GM23338 (cell line): ENCODE data around the gene BAIAP2. TPM values are rescaled to one million over a fixed set of nuclear protein-coding genes. Genes with fewer than 3 reads are reported as not detected.

Source experiments
- ATAC-seq: fragments of 200-7000 bp; cut with Tn5 transposase; 3 replicates; pipeline ENCODE4 v1.9.1; 2020
- DNase-seq: peaks from one replicate; pipeline ENCODE4 v3.0.0-alpha.2; 2015; ENCODE audit warnings: low spot score
- H2AFZ ChIP-seq: fragments of 200-600 bp; sonication (generic); 2 replicates; pipeline ENCODE4 v1.8.0; 2016; ENCODE audit warnings: antibody characterized with exemption, mild to moderate bottlenecking, moderate library complexity
- H3F3A ChIP-seq: fragments of 200-600 bp; sonication (generic); replicated peaks from 2 replicates; pipeline ENCODE4 v1.8.0; 2017; ENCODE audit warnings: antibody characterized with exemption, mixed run types, low read depth
- H3K27ac ChIP-seq: fragments of 200-600 bp; sonication (generic); 2 replicates; pipeline ENCODE4 v1.6.1; 2016; ENCODE audit warnings: low read depth
- H3K27me3 ChIP-seq: fragments of 200-600 bp; sonication (generic); 2 replicates; pipeline ENCODE4 v1.8.0; 2016; ENCODE audit warnings: mild to moderate bottlenecking, mixed run types, moderate library complexity; ENCODE audit not compliant: insufficient read depth
- H3K36me3 ChIP-seq: fragments of 200-600 bp; sonication (generic); 2 replicates; pipeline ENCODE4 v1.8.0; 2016; ENCODE audit warnings: mild to moderate bottlenecking; ENCODE audit not compliant: insufficient read depth
- H3K4me1 ChIP-seq: fragments of 200-600 bp; sonication (generic); 2 replicates; pipeline ENCODE4 v1.8.0; 2016; ENCODE audit warnings: mild to moderate bottlenecking, moderate library complexity; ENCODE audit not compliant: insufficient read depth
- H3K4me2 ChIP-seq: fragments of 200-600 bp; sonication (generic); 2 replicates; pipeline ENCODE4 v1.7.1; 2017; ENCODE audit warnings: mixed run types
- H3K4me3 ChIP-seq: fragments of 200-600 bp; sonication (generic); 2 replicates; pipeline ENCODE4 v1.6.1; 2016; ENCODE audit warnings: mixed run types
- H3K79me2 ChIP-seq: fragments of 200-600 bp; sonication (generic); replicated peaks from 2 replicates; pipeline ENCODE4 v1.8.0; 2017; ENCODE audit warnings: mild to moderate bottlenecking; ENCODE audit not compliant: insufficient read depth
- H3K9me2 ChIP-seq: fragments of 200-600 bp; sonication (generic); 2 replicates; pipeline ENCODE4 v1.8.0; 2017; ENCODE audit not compliant: insufficient read depth
- H4K20me1 ChIP-seq: fragments of 200-600 bp; sonication (generic); replicated peaks from 2 replicates; pipeline ENCODE4 v1.8.0; 2017; ENCODE audit warnings: mild to moderate bottlenecking; ENCODE audit not compliant: insufficient read depth
- H3K27ac Mint-ChIP-seq: 2 replicates; pipeline ENCODE4 v1.8.0; 2020; ENCODE audit warnings: inconsistent platforms, mild to moderate bottlenecking, moderate library complexity, mixed read lengths
- H3K27me3 Mint-ChIP-seq: 3 replicates; pipeline ENCODE4 v1.8.0; 2022; ENCODE audit warnings: low read depth, mild to moderate bottlenecking, moderate library complexity, mixed read lengths, inconsistent platforms; ENCODE audit not compliant: insufficient read depth, poor library complexity
- H3K36me3 Mint-ChIP-seq: 3 replicates; pipeline ENCODE4 v1.8.0; 2021; ENCODE audit warnings: low read depth, mild to moderate bottlenecking, inconsistent platforms, moderate library complexity, mixed read lengths
- H3K4me1 Mint-ChIP-seq: 3 replicates; pipeline ENCODE4 v1.8.0; 2020; ENCODE audit warnings: mild to moderate bottlenecking, inconsistent platforms, mixed read lengths
- H3K4me3 Mint-ChIP-seq: 3 replicates; pipeline ENCODE4 v1.8.0; 2021; ENCODE audit warnings: moderate library complexity, mild to moderate bottlenecking, inconsistent platforms, mixed read lengths
- H3K9me3 Mint-ChIP-seq: 3 replicates; pipeline ENCODE4 v1.8.0; 2020; ENCODE audit warnings: moderate library complexity, mild to moderate bottlenecking, inconsistent platforms, mixed read lengths
- NANOG ChIP-seq: IDR thresholded peaks from 2 replicates; pipeline ENCODE4 v1.6.1; 2016; ENCODE audit warnings: antibody characterized with exemption, borderline replicate concordance
- POLR2AphosphoS5 ChIP-seq: IDR thresholded peaks from 2 replicates; pipeline ENCODE4 v1.6.1; 2016; ENCODE audit warnings: antibody characterized with exemption, low read depth
- ZNF114 ChIP-seq: fragments of 250-450 bp; sonication (Bioruptor Pico); IDR thresholded peaks from 2 replicates; pipeline ENCODE4 v1.5.0; 2020; ENCODE audit warnings: mild to moderate bottlenecking, moderate library complexity
- ZNF331 ChIP-seq: fragments of 250-450 bp; sonication (Bioruptor Pico); IDR thresholded peaks from 2 replicates; pipeline ENCODE4 v1.5.0; 2020; ENCODE audit warnings: low read depth, mild to moderate bottlenecking, moderate library complexity
- polyA plus RNA-seq: library from polyadenylated mRNA; unstranded; fragments of >200 nt; fragmentation: Nextera tagmentation; extraction: Ambion mirVana; gene quantifications from 2 replicates; pipeline ENCODE4 v1.2.1, GENCODE V29; 2016
- total RNA-seq: library from RNA; depleted of rRNA; stranded (reverse); fragments of >200 nt; shearing (Covaris generic); gene quantifications from 2 replicates; pipeline ENCODE4 v1.2.3, GENCODE V29; 2014
- TF ChIP-seq, protein P1 (sequence below), 2 experiments: fragments of 200-600 bp in 1 of 2; sonication (generic) in 1 of 2; conservative IDR thresholded peaks; 2 replicates each; pipeline versions ENCODE4 v1.5.1 to v1.6.1; 2016 to 2017; ENCODE audit warnings: antibody characterized with exemption in 2 of 2, low read depth in 2 of 2, mild to moderate bottlenecking in 2 of 2, moderate library complexity in 1 of 2
- TF ChIP-seq, protein P2 (sequence below): IDR thresholded peaks from one replicate; pipeline ENCODE4 v1.6.1; 2018; ENCODE audit warnings: antibody characterized with exemption; ENCODE audit not compliant: unreplicated experiment

The BAIAP2 gene
- total and polyA plus RNA-seq, 2 experiments from 2014 or later = 21.7 to 22.7 TPM

DNA sequence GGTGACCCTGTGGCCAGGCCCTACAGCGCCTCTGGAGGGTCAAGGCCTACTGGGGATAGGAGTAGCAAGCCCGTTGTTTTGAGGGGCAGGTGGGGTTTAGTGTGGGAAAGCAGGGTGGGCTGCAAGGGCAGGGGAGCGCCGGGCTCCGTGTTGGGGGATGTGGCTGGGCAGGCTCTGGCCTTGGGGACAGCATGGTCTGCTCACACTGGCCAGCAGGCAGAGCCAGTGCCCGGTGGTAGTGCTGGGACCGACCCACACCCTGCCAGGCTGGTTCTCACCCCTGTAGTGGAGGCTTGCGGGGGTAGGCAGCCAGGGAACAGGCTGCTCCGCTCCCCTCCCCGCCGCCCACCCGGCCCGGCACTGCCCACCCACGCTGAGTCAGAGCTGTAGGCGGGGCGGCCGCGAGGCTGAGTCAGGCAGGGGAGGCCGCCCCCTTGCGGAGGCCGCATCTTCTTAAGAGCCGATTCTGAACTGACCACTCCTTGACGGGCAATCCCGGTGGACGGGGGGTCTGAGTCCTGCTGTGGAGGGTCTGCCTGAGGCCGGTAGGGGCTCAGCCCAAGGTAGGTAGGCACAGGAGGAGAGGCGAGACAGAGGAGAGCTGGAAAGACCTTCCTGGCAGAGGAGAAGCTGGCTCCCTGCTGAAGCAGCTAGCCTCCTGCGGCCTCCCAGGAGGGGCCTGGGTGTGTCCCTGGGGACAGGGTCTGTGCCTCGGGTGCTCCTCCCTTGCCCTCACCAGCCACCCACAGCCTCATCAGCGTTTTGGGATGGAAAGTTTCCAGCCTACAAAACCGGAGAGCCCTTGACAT is 62.4 kb downstream of the BAIAP2 start:
- Histone ChIP-seq H3K9me2 (no peaks in the 10 kb centered on the region), H3K27me3 (no peaks in the 10 kb centered on the region), H3K27ac (no peak overlapping the region), H3K36me3 (no peaks in the 10 kb centered on the region), H3K79me2 (no peaks in the 10 kb centered on the region), H4K20me1 (no peaks in the 10 kb centered on the region), H3K4me2 (no peak overlapping the region), H3K4me3 (no peak overlapping the region), H3F3A (no peaks in the 10 kb centered on the region), H3K4me1 (peaks cover 6% of the 10 kb centered on the region; the same call in 1 of the 2 replicates), H2AFZ (no peak overlapping the region)
- peak overlapping the region; percentile 62; the same call in 1 of the 2 replicates for H3K27ac Mint-ChIP-seq
- H3K4me1 Mint-ChIP-seq = peaks cover 27% of the 10 kb centered on the region
- H3K36me3 Mint-ChIP-seq = no peaks in the 10 kb centered on the region
- H3K9me3 Mint-ChIP-seq = no peaks in the 10 kb centered on the region
- peaks cover 24% of the 10 kb centered on the region for H3K27me3 Mint-ChIP-seq
- ATAC-seq = peak; percentile 28
- no peak overlapping the region for H3K4me3 Mint-ChIP-seq
- peak; percentile 72 for DNase-seq
- no peak for TF ChIP-seq ZNF114 (CRISPR knock-in tag)
- TF ChIP-seq, protein P1, sequence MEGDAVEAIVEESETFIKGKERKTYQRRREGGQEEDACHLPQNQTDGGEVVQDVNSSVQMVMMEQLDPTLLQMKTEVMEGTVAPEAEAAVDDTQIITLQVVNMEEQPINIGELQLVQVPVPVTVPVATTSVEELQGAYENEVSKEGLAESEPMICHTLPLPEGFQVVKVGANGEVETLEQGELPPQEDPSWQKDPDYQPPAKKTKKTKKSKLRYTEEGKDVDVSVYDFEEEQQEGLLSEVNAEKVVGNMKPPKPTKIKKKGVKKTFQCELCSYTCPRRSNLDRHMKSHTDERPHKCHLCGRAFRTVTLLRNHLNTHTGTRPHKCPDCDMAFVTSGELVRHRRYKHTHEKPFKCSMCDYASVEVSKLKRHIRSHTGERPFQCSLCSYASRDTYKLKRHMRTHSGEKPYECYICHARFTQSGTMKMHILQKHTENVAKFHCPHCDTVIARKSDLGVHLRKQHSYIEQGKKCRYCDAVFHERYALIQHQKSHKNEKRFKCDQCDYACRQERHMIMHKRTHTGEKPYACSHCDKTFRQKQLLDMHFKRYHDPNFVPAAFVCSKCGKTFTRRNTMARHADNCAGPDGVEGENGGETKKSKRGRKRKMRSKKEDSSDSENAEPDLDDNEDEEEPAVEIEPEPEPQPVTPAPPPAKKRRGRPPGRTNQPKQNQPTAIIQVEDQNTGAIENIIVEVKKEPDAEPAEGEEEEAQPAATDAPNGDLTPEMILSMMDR (conservative IDR thresholded peaks at IDR 0.05; ENCODE audit: low read depth in 2 of 2) = peak; percentile 41 to 68

DNA sequence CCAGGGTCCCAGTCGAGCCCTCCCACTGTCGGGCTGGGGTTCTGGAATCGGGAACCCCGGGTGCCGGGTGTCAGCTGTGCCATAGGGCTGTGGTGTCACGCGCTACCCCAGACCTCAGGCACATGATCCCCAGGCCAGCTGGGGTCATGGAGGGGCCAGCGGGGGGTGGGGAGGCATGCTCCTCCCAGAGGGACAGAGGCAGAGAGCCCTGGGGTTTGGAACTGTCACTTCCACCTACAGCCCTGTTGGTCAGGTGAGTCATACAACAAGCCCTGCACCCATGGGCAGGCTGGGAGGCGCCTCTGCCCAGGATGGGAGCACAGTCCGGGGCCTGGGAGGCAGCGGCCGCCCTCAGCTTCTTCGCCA is 63.0 kb downstream of the BAIAP2 start:
- no peaks in the 10 kb centered on the region for H3K27me3 ChIP-seq
- no peak overlapping the region for H2AFZ ChIP-seq
- no peaks in the 10 kb centered on the region for H3K9me3 Mint-ChIP-seq
- H3K4me1 Mint-ChIP-seq = peaks cover 27% of the 10 kb centered on the region
- no peak overlapping the region for H3K4me2 ChIP-seq
- DNase-seq = no peak
- no peaks in the 10 kb centered on the region for H3K36me3 ChIP-seq
- H3K27ac ChIP-seq = no peak overlapping the region
- peaks cover 6% of the 10 kb centered on the region; the same call in 1 of the 2 replicates for H3K4me1 ChIP-seq
- peaks cover 21% of the 10 kb centered on the region for H3K27me3 Mint-ChIP-seq
- H3K4me3 ChIP-seq = no peak overlapping the region
- H3F3A ChIP-seq = no peaks in the 10 kb centered on the region
- H3K27ac Mint-ChIP-seq = no peak overlapping the region
- H3K9me2 ChIP-seq = no peaks in the 10 kb centered on the region
- no peaks in the 10 kb centered on the region for H4K20me1 ChIP-seq
- no peak overlapping the region for H3K4me3 Mint-ChIP-seq
- TF ChIP-seq NANOG (no peak), POLR2AphosphoS5 (no peak), ZNF114 (CRISPR knock-in tag) (no peak), ZNF331 (no peak)
- TF ChIP-seq, protein P2, sequence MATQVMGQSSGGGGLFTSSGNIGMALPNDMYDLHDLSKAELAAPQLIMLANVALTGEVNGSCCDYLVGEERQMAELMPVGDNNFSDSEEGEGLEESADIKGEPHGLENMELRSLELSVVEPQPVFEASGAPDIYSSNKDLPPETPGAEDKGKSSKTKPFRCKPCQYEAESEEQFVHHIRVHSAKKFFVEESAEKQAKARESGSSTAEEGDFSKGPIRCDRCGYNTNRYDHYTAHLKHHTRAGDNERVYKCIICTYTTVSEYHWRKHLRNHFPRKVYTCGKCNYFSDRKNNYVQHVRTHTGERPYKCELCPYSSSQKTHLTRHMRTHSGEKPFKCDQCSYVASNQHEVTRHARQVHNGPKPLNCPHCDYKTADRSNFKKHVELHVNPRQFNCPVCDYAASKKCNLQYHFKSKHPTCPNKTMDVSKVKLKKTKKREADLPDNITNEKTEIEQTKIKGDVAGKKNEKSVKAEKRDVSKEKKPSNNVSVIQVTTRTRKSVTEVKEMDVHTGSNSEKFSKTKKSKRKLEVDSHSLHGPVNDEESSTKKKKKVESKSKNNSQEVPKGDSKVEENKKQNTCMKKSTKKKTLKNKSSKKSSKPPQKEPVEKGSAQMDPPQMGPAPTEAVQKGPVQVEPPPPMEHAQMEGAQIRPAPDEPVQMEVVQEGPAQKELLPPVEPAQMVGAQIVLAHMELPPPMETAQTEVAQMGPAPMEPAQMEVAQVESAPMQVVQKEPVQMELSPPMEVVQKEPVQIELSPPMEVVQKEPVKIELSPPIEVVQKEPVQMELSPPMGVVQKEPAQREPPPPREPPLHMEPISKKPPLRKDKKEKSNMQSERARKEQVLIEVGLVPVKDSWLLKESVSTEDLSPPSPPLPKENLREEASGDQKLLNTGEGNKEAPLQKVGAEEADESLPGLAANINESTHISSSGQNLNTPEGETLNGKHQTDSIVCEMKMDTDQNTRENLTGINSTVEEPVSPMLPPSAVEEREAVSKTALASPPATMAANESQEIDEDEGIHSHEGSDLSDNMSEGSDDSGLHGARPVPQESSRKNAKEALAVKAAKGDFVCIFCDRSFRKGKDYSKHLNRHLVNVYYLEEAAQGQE = no peak
- no peak for ATAC-seq
- H3K79me2 ChIP-seq = no peaks in the 10 kb centered on the region
- H3K36me3 Mint-ChIP-seq = no peaks in the 10 kb centered on the region
